SK-N-SH (cell line): ENCODE results near the gene LDB2.

Source experiments
- EP300 ChIP-seq, 2 experiments: IDR thresholded peaks; 2 replicates each; pipeline versions ENCODE4 v1.4.0 to v1.6.1; 2012; ENCODE audit warnings: borderline replicate concordance in 1 of 2, low read depth in 1 of 2, low read length in 1 of 2
- FOSL2 ChIP-seq: IDR thresholded peaks from 2 replicates; pipeline ENCODE4 v1.4.0; 2012; ENCODE audit warnings: low read depth, mild to moderate bottlenecking, moderate library complexity, borderline replicate concordance
- TEAD4 ChIP-seq: IDR thresholded peaks from 2 replicates; pipeline ENCODE4 v1.4.0; 2012; ENCODE audit warnings: mild to moderate bottlenecking, borderline replicate concordance; ENCODE audit not compliant: insufficient read depth
- TF ChIP-seq, protein P1 (sequence below): fragments of 200-600 bp; sonication (generic); IDR thresholded peaks from 2 replicates; pipeline ENCODE4 v1.6.1; 2017; ENCODE audit warnings: antibody characterized with exemption, mild to moderate bottlenecking, moderate library complexity

DNA sequence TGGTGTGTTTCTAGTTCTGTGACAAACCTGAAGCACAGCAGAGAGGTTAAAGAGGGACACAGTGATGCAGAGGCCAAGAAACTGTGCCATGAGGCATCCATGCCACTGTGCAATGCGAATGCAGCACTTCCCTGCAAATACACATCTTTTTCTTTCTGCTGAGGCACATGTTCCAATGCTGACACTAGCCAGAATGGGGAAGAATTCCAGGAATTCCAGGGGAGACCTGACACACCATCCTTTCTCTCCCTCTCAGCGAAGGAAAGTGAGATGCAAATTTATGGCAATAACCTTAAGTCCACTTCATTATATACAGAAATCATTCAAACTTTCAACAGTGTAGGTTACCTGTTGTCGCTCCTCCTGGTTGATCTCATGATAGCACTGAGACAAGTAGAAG, 204.8 kb downstream of the LDB2 start:
- TF ChIP-seq EP300 (IDR thresholded peaks at IDR 0.05; ENCODE audit: borderline replicate concordance in 1 of 2, low read depth in 1 of 2, low read length in 1 of 2) = no peak
- TF ChIP-seq, protein P1, sequence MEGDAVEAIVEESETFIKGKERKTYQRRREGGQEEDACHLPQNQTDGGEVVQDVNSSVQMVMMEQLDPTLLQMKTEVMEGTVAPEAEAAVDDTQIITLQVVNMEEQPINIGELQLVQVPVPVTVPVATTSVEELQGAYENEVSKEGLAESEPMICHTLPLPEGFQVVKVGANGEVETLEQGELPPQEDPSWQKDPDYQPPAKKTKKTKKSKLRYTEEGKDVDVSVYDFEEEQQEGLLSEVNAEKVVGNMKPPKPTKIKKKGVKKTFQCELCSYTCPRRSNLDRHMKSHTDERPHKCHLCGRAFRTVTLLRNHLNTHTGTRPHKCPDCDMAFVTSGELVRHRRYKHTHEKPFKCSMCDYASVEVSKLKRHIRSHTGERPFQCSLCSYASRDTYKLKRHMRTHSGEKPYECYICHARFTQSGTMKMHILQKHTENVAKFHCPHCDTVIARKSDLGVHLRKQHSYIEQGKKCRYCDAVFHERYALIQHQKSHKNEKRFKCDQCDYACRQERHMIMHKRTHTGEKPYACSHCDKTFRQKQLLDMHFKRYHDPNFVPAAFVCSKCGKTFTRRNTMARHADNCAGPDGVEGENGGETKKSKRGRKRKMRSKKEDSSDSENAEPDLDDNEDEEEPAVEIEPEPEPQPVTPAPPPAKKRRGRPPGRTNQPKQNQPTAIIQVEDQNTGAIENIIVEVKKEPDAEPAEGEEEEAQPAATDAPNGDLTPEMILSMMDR = no peak
- TF ChIP-seq FOSL2 = no peak
- no peak for TF ChIP-seq TEAD4
